ENCODE results near the gene ANKRD33B.
A peak's percentile ranks its signal among the peaks of the same experiment; 100 is the strongest.

ANKRD33B gene

GRCh38 chr5:10702040-10702629 is 138.3 kb downstream of the ANKRD33B start:
- peak; percentile 81 for DNase-seq

- no peak for DNase-seq
Measured at GRCh38 chr5:10702911-10703491, 139.1 kb downstream of the ANKRD33B start.

- DNase-seq, result no peak
Measured at GRCh38 chr5:10703676-10704075, 139.8 kb downstream of the ANKRD33B start.

- peak; percentile 42 for DNase-seq
Measured at GRCh38 chr5:10704949-10705621, 141.2 kb downstream of the ANKRD33B start.

- no peak for DNase-seq
Measured at GRCh38 chr5:10705747-10706146, 141.9 kb downstream of the ANKRD33B start.

- DNase-seq, result no peak
Measured at GRCh38 chr5:10706326-10706725, 142.5 kb downstream of the ANKRD33B start.

Data from fibroblast of skin of scalp (primary cell).